DOHH2 (cell line): ENCODE measurements around the gene SLFN12.

Source experiments
- EZH2phosphoT487 ChIP-seq: fragments of 200-600 bp; sonication (generic); IDR thresholded peaks from 2 replicates; pipeline ENCODE4 v1.6.1; 2017; ENCODE audit warnings: borderline replicate concordance, mild to moderate bottlenecking, antibody characterized with exemption, low read length, moderate library complexity, mixed read lengths
- TF ChIP-seq, protein P1 (sequence below): fragments of 200-600 bp; sonication (generic); IDR thresholded peaks from one replicate; pipeline ENCODE4 v1.5.1; 2014; ENCODE audit warnings: antibody characterized with exemption, mild to moderate bottlenecking, low read depth, low read length; ENCODE audit not compliant: poor library complexity, severe bottlenecking

DNA sequence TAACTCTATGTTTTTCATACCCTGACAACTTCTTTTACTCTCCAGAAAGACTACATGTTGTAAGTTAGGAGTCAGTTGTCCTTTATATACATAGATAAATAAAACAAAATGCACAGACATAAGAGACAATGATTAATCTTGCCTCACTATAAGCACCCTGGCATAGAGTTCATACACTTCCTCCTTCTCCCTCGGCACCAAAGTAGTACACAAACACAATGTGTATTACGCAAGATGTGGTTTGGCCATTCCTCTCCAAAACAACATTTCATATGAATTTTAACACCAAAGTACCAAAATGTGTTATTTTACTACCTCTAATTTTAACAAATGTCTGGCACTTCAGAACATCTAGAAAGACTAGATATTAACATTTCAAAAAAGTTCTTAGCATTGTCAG is 41.6 kb downstream of the SLFN12 start:
- TF ChIP-seq, protein P1, sequence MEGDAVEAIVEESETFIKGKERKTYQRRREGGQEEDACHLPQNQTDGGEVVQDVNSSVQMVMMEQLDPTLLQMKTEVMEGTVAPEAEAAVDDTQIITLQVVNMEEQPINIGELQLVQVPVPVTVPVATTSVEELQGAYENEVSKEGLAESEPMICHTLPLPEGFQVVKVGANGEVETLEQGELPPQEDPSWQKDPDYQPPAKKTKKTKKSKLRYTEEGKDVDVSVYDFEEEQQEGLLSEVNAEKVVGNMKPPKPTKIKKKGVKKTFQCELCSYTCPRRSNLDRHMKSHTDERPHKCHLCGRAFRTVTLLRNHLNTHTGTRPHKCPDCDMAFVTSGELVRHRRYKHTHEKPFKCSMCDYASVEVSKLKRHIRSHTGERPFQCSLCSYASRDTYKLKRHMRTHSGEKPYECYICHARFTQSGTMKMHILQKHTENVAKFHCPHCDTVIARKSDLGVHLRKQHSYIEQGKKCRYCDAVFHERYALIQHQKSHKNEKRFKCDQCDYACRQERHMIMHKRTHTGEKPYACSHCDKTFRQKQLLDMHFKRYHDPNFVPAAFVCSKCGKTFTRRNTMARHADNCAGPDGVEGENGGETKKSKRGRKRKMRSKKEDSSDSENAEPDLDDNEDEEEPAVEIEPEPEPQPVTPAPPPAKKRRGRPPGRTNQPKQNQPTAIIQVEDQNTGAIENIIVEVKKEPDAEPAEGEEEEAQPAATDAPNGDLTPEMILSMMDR = no peak
- TF ChIP-seq EZH2phosphoT487 = no peak
